ENCODE data around the gene TSC22D1. TPM values are rescaled to one million over a fixed set of nuclear protein-coding genes. Genes with fewer than 3 reads are reported as not detected.

The TSC22D1 gene
- total and polyA plus RNA-seq, 2 of the 4 experiments (the other 2 are of a cell fraction) = 30.8 to 42.2 TPM

GRCh38 chr13:44591316-44591715 is 15.2 kb upstream of the TSC22D1 start:
- Histone ChIP-seq H3K14ac (replicated peaks; ENCODE audit: low read depth, low read length) (no peak overlapping the region), H2BK120ac (ENCODE audit: low read depth, low read length) (no peak overlapping the region), H3K79me1 (ENCODE audit: low read depth in 1 of 2, low read length in 2 of 2) (no peaks in the 10 kb centered on the region), H3K4me3 (ENCODE audit: insufficient read depth, low read depth, low read length) (no peak overlapping the region), H3K18ac (ENCODE audit: low read depth, low read length) (no peak overlapping the region), H2BK15ac (ENCODE audit: low read depth, low read length) (no peak overlapping the region), H3K4me2 (ENCODE audit: low read depth, low read length) (no peak overlapping the region), H4K8ac (ENCODE audit: low read depth in 2 of 2, low read length in 2 of 2) (no peak overlapping the region), H4K91ac (ENCODE audit: insufficient read depth, low read depth, low read length) (no peak overlapping the region), H3K27me3 (ENCODE audit: control insufficient read depth, insufficient read depth, low read length) (no peaks in the 10 kb centered on the region), H3K23ac (ENCODE audit: low read depth, low read length) (no peak overlapping the region), H2BK20ac (ENCODE audit: low read depth, low read length) (no peak overlapping the region), H3K9ac (ENCODE audit: low read depth, low read length) (no peak overlapping the region), H3K27ac (ENCODE audit: insufficient read depth, low read length) (no peak overlapping the region), H3K4ac (ENCODE audit: low read depth, low read length) (no peak overlapping the region), H3K4me1 (ENCODE audit: control insufficient read depth, insufficient read depth, low read length) (peaks cover 3% of the 10 kb centered on the region; the same call in 1 of the 2 replicates), H3K36me3 (ENCODE audit: control insufficient read depth, insufficient read depth, low read length) (no peaks in the 10 kb centered on the region), H2AFZ (replicated peaks; ENCODE audit: low read length, poor library complexity) (peak overlapping the region; percentile 55), H2AK9ac (replicated peaks; ENCODE audit: low read depth, low read length, poor library complexity) (no peak overlapping the region), H4K5ac (ENCODE audit: low read depth, low read length) (no peak overlapping the region), H2AK5ac (ENCODE audit: low read depth, low read length) (no peak overlapping the region), H3K56ac (ENCODE audit: extremely low read depth, insufficient read depth, low read length) (no peak overlapping the region), H3K9me3 (ENCODE audit: control insufficient read depth, insufficient read depth, low read length) (peaks cover 3% of the 10 kb centered on the region; the same call in 1 of the 2 replicates), H2BK5ac (ENCODE audit: low read depth, low read length, poor library complexity, severe bottlenecking) (no peak overlapping the region), H3K9me1 (ENCODE audit: insufficient read depth, low read length) (no peaks in the 10 kb centered on the region), H4K20me1 (ENCODE audit: insufficient read depth, low read length) (no peaks in the 10 kb centered on the region)
- ATAC-seq (ENCODE audit: low read depth) = no peak
- in situ Hi-C loops (cut with MboI; ENCODE audit: low sequenced_read_pairs) (no loop called here), dilution Hi-C loops (cut with HindIII; ENCODE audit: low sequenced_read_pairs, unreplicated experiment) (no loop called here), intact Hi-C loops (cut with micrococcal nuclease) (no loop called here)
- CTCF ChIA-PET = no interaction called here
- WGBS, 2 experiments (ENCODE audit: extremely low coverage in 2 of 2, insufficient read length in 1 of 2) = 100% methylated on average over 9 of the region's 15 CpGs; no CpG with 5 or more reads in 1 of the 2 experiments
- BruUV-seq (replicated peaks) = no TSS peak
- TF ChIP-seq ELK1 (IDR thresholded peaks at IDR 0.05; ENCODE audit: borderline replicate concordance, low read depth, low read length) = no peak
- TF ChIP-seq MAZ (IDR thresholded peaks at IDR 0.05; ENCODE audit: borderline replicate concordance, low read depth, low read length) = no peak
- TF ChIP-seq SMC3 (IDR thresholded peaks at IDR 0.05; ENCODE audit: low read depth, low read length) = no peak
- no peak for TF ChIP-seq CHD1 (IDR thresholded peaks at IDR 0.05; ENCODE audit: low read depth, low read length)
- no peak for TF ChIP-seq NFE2L2 (IDR thresholded peaks at IDR 0.05; ENCODE audit: low read depth, low read length)
- no peak for TF ChIP-seq RCOR1 (IDR thresholded peaks at IDR 0.05; ENCODE audit: insufficient replicate concordance, low read length)
- TF ChIP-seq RAD21 (IDR thresholded peaks at IDR 0.05; ENCODE audit: low read length) = no peak
- no peak for TF ChIP-seq MAFK (IDR thresholded peaks at IDR 0.05; ENCODE audit: low read depth, low read length)
- POLR2A ChIA-PET (ENCODE audit: unreplicated experiment) = no interaction called here
- no peak for DNase-seq

Data from IMR-90 (cell line).